ENCODE measurements around the gene DENND1A.

Gene DENND1A

DNA sequence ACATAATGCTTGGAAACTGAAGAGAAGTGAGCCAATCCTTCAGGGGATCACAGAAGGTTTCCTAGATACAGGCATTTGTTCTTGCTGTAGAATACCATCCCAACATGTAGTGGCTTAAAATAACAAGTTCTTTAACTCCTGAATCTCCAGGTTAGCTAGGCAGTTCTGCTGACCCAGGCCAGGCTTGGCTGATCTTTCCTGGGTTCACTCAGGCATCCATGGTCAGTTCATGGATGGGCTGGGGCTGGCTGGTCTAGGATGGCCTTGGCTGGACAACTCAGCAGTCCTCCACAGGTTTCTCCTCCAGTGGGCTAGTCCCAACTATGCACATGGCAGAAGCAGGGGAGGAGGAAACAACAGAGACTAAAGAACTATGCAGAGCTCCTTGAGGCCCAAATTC is 37.4 kb upstream of the DENND1A start:
- TF ChIP-seq CTCF (IDR thresholded peaks at IDR 0.05; ENCODE audit: low read depth, low read length), result no peak
- H3K4me3 ChIP-seq (replicated peaks in 1 of 2; ENCODE audit: low read depth in 2 of 2, low read length in 2 of 2), result no peak overlapping the region
- no peak for DNase-seq (ENCODE audit: low read depth in 2 of 2)

DNA sequence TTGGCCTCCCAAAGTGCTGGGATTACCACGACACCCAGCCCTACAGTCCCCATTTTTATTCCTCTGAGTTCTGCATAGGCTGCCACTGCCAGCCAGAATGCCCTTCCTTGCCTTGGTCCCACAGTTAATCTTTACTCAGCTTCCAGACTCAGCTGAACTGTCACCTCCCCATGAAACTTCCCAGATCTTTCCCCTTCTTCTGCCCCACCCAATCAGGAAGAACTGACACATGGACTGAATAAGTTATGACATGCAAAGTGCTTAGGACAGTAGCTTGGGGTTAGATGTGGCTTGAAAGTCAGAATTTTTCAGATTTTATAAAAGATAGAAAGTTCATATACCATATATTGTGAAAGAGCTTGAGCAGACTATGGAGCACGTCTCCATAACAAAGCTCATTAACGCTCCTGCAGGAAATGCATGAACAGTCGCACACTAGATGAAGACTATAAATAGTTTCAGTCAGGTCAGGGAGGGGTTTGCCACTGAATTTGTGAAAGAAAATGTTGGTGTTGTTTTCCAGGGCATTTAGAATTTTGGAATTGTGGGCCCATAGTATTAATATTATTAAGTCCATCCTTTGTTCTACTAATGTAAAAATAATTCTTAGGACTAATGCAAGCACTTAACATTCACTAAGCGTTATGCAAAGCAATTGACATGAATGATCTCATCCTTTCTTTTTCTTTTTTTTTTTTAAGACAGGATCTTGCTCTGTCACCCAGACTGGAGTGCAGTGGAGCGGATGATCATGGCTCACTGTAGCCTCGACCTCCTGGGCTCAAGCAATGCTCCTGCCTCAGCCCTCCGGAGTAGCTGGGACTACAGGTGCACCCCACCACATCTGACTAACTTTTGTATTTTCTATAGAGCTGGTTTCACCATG is 36.1 kb upstream of the DENND1A start:
- no peak for DNase-seq (ENCODE audit: low read depth in 2 of 2)
- TF ChIP-seq CTCF (IDR thresholded peaks at IDR 0.05; ENCODE audit: low read depth, low read length), result no peak
- H3K4me3 ChIP-seq (replicated peaks in 1 of 2; ENCODE audit: low read depth in 2 of 2, low read length in 2 of 2), result no peak overlapping the region

GRCh38 chr9:123964761-123965160 is 34.8 kb upstream of the DENND1A start:
- no peak overlapping the region for H3K4me3 ChIP-seq (replicated peaks in 1 of 2; ENCODE audit: low read depth in 2 of 2, low read length in 2 of 2)
- DNase-seq (ENCODE audit: low read depth in 2 of 2), result no peak
- TF ChIP-seq CTCF (IDR thresholded peaks at IDR 0.05; ENCODE audit: low read depth, low read length), result no peak

GRCh38 chr9:123960965-123961364 is 31.0 kb upstream of the DENND1A start:
- no peak for TF ChIP-seq CTCF (IDR thresholded peaks at IDR 0.05; ENCODE audit: low read depth, low read length)
- no peak overlapping the region for H3K4me3 ChIP-seq (replicated peaks in 1 of 2; ENCODE audit: low read depth in 2 of 2, low read length in 2 of 2)
- DNase-seq (ENCODE audit: low read depth in 2 of 2), result no peak

- no peak for TF ChIP-seq CTCF (IDR thresholded peaks at IDR 0.05; ENCODE audit: low read depth, low read length)
- no peak for DNase-seq (ENCODE audit: low read depth in 2 of 2)
- no peak overlapping the region for H3K4me3 ChIP-seq (replicated peaks in 1 of 2; ENCODE audit: low read depth in 2 of 2, low read length in 2 of 2)
These were observed 30.4 kb upstream of the DENND1A start for GRCh38 chr9:123960366-123960765.

DNA sequence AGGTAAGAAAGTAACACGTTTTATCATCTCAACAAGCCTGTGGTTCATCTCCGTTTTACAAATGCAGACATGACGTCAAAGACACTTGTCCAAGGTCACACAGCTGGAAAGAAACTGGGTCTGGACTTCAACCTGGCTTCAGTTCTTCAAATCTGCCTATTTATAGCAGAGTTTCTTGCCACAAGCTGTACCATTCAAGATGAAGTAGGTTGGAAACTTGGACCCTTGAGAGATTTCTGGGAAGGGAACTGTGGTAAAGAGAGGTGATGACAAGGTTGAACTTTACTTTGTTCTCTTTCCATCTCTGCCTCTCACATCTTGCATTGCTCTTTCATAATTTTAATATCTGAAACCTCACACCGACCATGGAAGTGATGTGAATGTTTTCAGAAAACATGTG is 29.9 kb upstream of the DENND1A start:
- no peak overlapping the region for H3K4me3 ChIP-seq (replicated peaks in 1 of 2; ENCODE audit: low read depth in 2 of 2, low read length in 2 of 2)
- no peak for DNase-seq (ENCODE audit: low read depth in 2 of 2)
- TF ChIP-seq CTCF (IDR thresholded peaks at IDR 0.05; ENCODE audit: low read depth, low read length), result no peak
